D721Med (cell line): ENCODE measurements around the gene DGCR6.
"Not testable (repeated sequence)": the region's sequence is repeated elsewhere in the genome, so short reads cannot be mapped to it uniquely, and the experiment has no call there.

Source experiments
- DNase-seq: peaks from one replicate; pipeline ENCODE4 v3.0.0; 2011; ENCODE audit warnings: low spot score; ENCODE audit not compliant: insufficient read length
- FAIRE-seq: peaks from 2 replicates; lab custom pipeline; 2011; peaks lifted over from hg19 to GRCh38; lab: Jason Lieb, UNC
- CTCF ChIP-seq: IDR thresholded peaks from 2 replicates; pipeline ENCODE4 v1.5.1; 2012; ENCODE audit warnings: mild to moderate bottlenecking, control low read depth; ENCODE audit not compliant: insufficient read depth; ENCODE audit errors: missing control alignments

The DGCR6 gene

DNA sequence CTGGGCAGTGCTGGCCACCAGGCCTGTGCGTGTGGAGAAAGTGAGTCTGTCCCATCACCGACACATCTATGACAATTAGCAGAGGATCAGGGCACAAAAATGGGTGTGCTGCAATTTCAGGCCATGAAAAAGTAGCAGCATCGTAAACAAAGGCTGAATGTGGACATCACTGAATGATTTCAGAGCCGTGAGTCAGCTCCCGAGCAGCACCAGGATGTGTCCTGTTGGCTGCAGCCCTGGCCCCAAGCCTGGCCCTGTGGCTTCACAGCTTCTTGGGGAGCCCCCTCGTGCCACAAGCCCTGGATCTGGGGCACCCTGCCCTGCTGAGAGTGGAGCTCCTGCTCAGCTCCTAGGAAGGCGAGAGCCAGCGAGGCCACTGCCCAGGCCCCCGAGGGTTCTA lies 9.4 kb downstream of the DGCR6 start:
- DNase-seq, FAIRE-seq: not testable (repeated sequence)

GRCh38 chr22:18917818-18918217 lies 11.7 kb downstream of the DGCR6 start:
- not testable (repeated sequence) for FAIRE-seq, DNase-seq

- FAIRE-seq, DNase-seq: not testable (repeated sequence)
Measured at GRCh38 chr22:18920257-18920902, 14.3 kb downstream of the DGCR6 start.

GRCh38 chr22:18925368-18926064 lies 19.4 kb downstream of the DGCR6 start:
- DNase-seq (no peak), FAIRE-seq (no peak)
- no peak for TF ChIP-seq CTCF

GRCh38 chr22:18927020-18927419 lies 20.9 kb downstream of the DGCR6 start:
- FAIRE-seq (no peak), DNase-seq (no peak)
- TF ChIP-seq CTCF = no peak

- DNase-seq = no peak
- no peak for FAIRE-seq
- no peak for TF ChIP-seq CTCF
Measured at GRCh38 chr22:18927573-18927972, 21.5 kb downstream of the DGCR6 start.

- TF ChIP-seq CTCF = no peak
- no peak for FAIRE-seq
- DNase-seq = no peak
Measured at GRCh38 chr22:18929459-18929858, 23.3 kb downstream of the DGCR6 start.

GRCh38 chr22:18931905-18932652 lies 26.0 kb downstream of the DGCR6 start:
- FAIRE-seq = no peak
- TF ChIP-seq CTCF = no peak
- DNase-seq = no peak
